RPMI7951 (cell line): ENCODE data around the gene TCERG1. TPM values are rescaled to one million over a fixed set of nuclear protein-coding genes. Genes with fewer than 3 reads are reported as not detected.

Experiments used
- total RNA-seq: library from RNA; depleted of rRNA; stranded (reverse); fragments of >200 nt; shearing (Covaris generic); gene quantifications from 2 replicates; pipeline ENCODE4 v1.2.3, GENCODE V29; 2014; rRNA removed

TCERG1 gene
- total RNA-seq, 1 experiment from 2014 or later: 33.9 TPM

Other genes with a start within 250 kb of the TCERG1 start
- gene RBM27, start 243.7 kb upstream of the TCERG1 start, total RNA-seq: 13.5 and 15.1 TPM in 2 replicates
- gene POU4F3, start 108.5 kb upstream of the TCERG1 start, total RNA-seq: 0.20 TPM in 1 of 2 replicates, not detected in the other
- gene GPR151, start 68.9 kb downstream of the TCERG1 start, total RNA-seq: not detected in 2 replicates